H1 (cell line): Measurements from ENCODE around the gene SLC26A6. TPM values are rescaled to one million over a fixed set of nuclear protein-coding genes. Genes with fewer than 3 reads are reported as not detected.

Source experiments
- CBX8 ChIP-seq: fragments of 300-800, 300-1000 bp; sonication (generic); IDR thresholded peaks from 2 replicates; pipeline ENCODE4 v1.7.1; 2016; ENCODE audit warnings: low read depth, low read length, borderline replicate concordance
- HDAC2 ChIP-seq, 2 experiments: fragments of 300-600 bp in 1 of 2; sonication (generic) in 1 of 2; IDR thresholded peaks; 2 replicates each; pipeline ENCODE4 v1.6.1; 2011 to 2012; ENCODE audit warnings: low read depth in 2 of 2, low read length in 2 of 2, mild to moderate bottlenecking in 2 of 2, moderate library complexity in 2 of 2, borderline replicate concordance in 1 of 2, inconsistent platforms in 1 of 2
- HDAC6 ChIP-seq: IDR thresholded peaks from one replicate; pipeline ENCODE4 v1.7.1; 2012; ENCODE audit warnings: low read depth, mild to moderate bottlenecking, inconsistent platforms, low read length, moderate library complexity
- NANOG ChIP-seq: IDR thresholded peaks from 2 replicates; pipeline ENCODE4 v1.6.1; 2011; ENCODE audit warnings: low read length, low read depth, mild to moderate bottlenecking, inconsistent platforms; ENCODE audit not compliant: insufficient read depth, poor library complexity, severe bottlenecking
- polyA plus RNA-seq, 7 experiments: library from polyadenylated mRNA; depleted of rRNA in 3 of 7; stranded (reverse) in 5 of 7; unstranded in 2 of 7; fragments of >200 nt in 5 of 7; fragments of 200-250 nt in 2 of 7; gene quantifications; 1 replicate in 5 of 7; 2 replicates in 1 of 7; 4 replicates in 1 of 7; pipeline versions ENCODE4 v1.2.1 to v1.2.3, GENCODE V29; 2011 to 2013; ENCODE audit warnings: missing spikeins in 2 of 7, mixed read lengths in 2 of 7
- total RNA-seq: library from RNA; stranded (reverse); fragmentation: NEBNext Ultra II Directional; extraction: Animal tissue kit (Norgen Biotek cat#: 25700); gene quantifications from 2 replicates; pipeline ENCODE4 v1.2.1, GENCODE V29; 2021
- TF ChIP-seq, protein P1 (sequence below): fragments of 300-600 bp; sonication (generic); IDR thresholded peaks from 2 replicates; pipeline ENCODE4 v1.7.1; 2012; ENCODE audit warnings: low read length, moderate library complexity, mild to moderate bottlenecking, inconsistent platforms; ENCODE audit not compliant: insufficient replicate concordance

Gene SLC26A6
- total and polyA plus RNA-seq, 2 of the 8 experiments (the other 6 are each of a cell fraction or from before 2014, with no cell fraction given): 50.4 to 58.0 TPM

DNA sequence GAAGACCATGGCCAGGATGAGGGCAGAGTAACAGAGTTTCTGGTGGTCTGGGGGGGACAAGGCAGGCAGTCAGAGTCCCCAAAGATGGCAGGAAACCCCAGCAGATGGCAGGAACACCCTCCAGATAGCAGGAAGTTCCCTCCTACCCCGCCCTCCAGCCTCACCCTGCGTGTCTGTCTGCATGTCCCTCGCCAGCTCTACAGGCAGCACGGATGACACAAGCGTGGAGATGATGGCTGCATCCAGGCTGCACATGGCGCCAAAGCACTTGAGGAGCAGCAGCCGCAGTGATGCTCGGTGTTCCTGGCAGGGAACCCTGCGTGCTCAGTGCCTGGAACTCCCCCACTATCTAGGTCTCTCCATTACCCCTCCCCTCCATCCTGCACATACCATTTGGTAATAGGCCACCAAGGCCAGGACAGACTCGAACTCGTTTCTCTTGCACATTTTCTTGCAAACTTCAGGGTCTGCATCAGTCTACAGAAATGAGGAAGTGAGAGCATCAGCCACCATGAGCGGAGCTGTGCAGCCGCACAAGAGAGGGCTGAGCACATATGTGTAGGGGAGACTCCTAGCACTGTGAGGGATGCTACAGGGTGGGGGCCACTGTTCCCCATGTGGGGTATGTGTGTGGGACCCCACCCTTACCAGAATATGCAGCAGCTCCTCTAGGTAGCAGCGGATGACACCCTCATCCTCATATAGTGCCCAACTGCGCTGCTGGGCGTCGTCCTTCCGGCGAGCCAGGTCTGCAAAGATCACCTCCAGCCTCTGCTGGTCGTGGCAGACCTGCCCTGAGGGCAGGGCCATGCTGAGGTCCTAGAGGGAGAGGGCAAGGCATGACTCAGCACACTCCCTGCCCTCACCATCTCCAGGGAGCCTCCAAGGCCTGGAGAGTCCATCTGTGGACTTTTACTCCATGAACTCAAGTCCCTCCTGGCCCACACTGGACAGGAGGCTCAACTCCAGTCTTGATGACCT, 44.4 kb upstream of the SLC26A6 start (continued):
- TF ChIP-seq, protein P1, sequence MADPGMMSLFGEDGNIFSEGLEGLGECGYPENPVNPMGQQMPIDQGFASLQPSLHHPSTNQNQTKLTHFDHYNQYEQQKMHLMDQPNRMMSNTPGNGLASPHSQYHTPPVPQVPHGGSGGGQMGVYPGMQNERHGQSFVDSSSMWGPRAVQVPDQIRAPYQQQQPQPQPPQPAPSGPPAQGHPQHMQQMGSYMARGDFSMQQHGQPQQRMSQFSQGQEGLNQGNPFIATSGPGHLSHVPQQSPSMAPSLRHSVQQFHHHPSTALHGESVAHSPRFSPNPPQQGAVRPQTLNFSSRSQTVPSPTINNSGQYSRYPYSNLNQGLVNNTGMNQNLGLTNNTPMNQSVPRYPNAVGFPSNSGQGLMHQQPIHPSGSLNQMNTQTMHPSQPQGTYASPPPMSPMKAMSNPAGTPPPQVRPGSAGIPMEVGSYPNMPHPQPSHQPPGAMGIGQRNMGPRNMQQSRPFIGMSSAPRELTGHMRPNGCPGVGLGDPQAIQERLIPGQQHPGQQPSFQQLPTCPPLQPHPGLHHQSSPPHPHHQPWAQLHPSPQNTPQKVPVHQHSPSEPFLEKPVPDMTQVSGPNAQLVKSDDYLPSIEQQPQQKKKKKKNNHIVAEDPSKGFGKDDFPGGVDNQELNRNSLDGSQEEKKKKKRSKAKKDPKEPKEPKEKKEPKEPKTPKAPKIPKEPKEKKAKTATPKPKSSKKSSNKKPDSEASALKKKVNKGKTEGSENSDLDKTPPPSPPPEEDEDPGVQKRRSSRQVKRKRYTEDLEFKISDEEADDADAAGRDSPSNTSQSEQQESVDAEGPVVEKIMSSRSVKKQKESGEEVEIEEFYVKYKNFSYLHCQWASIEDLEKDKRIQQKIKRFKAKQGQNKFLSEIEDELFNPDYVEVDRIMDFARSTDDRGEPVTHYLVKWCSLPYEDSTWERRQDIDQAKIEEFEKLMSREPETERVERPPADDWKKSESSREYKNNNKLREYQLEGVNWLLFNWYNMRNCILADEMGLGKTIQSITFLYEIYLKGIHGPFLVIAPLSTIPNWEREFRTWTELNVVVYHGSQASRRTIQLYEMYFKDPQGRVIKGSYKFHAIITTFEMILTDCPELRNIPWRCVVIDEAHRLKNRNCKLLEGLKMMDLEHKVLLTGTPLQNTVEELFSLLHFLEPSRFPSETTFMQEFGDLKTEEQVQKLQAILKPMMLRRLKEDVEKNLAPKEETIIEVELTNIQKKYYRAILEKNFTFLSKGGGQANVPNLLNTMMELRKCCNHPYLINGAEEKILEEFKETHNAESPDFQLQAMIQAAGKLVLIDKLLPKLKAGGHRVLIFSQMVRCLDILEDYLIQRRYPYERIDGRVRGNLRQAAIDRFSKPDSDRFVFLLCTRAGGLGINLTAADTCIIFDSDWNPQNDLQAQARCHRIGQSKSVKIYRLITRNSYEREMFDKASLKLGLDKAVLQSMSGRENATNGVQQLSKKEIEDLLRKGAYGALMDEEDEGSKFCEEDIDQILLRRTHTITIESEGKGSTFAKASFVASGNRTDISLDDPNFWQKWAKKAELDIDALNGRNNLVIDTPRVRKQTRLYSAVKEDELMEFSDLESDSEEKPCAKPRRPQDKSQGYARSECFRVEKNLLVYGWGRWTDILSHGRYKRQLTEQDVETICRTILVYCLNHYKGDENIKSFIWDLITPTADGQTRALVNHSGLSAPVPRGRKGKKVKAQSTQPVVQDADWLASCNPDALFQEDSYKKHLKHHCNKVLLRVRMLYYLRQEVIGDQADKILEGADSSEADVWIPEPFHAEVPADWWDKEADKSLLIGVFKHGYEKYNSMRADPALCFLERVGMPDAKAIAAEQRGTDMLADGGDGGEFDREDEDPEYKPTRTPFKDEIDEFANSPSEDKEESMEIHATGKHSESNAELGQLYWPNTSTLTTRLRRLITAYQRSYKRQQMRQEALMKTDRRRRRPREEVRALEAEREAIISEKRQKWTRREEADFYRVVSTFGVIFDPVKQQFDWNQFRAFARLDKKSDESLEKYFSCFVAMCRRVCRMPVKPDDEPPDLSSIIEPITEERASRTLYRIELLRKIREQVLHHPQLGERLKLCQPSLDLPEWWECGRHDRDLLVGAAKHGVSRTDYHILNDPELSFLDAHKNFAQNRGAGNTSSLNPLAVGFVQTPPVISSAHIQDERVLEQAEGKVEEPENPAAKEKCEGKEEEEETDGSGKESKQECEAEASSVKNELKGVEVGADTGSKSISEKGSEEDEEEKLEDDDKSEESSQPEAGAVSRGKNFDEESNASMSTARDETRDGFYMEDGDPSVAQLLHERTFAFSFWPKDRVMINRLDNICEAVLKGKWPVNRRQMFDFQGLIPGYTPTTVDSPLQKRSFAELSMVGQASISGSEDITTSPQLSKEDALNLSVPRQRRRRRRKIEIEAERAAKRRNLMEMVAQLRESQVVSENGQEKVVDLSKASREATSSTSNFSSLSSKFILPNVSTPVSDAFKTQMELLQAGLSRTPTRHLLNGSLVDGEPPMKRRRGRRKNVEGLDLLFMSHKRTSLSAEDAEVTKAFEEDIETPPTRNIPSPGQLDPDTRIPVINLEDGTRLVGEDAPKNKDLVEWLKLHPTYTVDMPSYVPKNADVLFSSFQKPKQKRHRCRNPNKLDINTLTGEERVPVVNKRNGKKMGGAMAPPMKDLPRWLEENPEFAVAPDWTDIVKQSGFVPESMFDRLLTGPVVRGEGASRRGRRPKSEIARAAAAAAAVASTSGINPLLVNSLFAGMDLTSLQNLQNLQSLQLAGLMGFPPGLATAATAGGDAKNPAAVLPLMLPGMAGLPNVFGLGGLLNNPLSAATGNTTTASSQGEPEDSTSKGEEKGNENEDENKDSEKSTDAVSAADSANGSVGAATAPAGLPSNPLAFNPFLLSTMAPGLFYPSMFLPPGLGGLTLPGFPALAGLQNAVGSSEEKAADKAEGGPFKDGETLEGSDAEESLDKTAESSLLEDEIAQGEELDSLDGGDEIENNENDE: no peak
- TF ChIP-seq CBX8 (no peak), NANOG (no peak), HDAC2 (IDR thresholded peaks at IDR 0.05; ENCODE audit: borderline replicate concordance in 1 of 2, low read depth in 2 of 2, low read length in 2 of 2) (no peak), HDAC6 (no peak)
